HepG2 (cell line): ENCODE measurements around the gene HYCC1. TPM values are rescaled to one million over a fixed set of nuclear protein-coding genes. Genes with fewer than 3 reads are reported as not detected.
A peak's percentile ranks its signal among the peaks of the same experiment; 100 is the strongest.

Experiments
- ATF6 ChIP-seq: sonication (generic); formaldehyde crosslinking; conservative IDR thresholded peaks from 2 replicates; pipeline ENCODE4 v1.4.0; 2020; ENCODE audit warnings: missing genetic modification reagents
- LRRFIP1 ChIP-seq: sonication (generic); formaldehyde crosslinking; conservative IDR thresholded peaks from 2 replicates; pipeline ENCODE4 v1.4.0; 2020; ENCODE audit warnings: missing genetic modification reagents
- MZF1 ChIP-seq: sonication (generic); formaldehyde crosslinking; IDR thresholded peaks from 2 replicates; pipeline ENCODE4 v1.8.1; 2023; ENCODE audit warnings: mild to moderate bottlenecking, missing genetic modification reagents, borderline replicate concordance
- NFYC ChIP-seq: IDR thresholded peaks from 2 replicates; pipeline ENCODE4 v1.6.1; 2016; ENCODE audit warnings: missing genetic modification reagents, missing compliant biosample characterization
- THAP11 ChIP-seq: IDR thresholded peaks from 2 replicates; pipeline ENCODE4 v1.6.1; 2016; ENCODE audit warnings: missing biosample characterization, missing genetic modification reagents
- YY1 ChIP-seq: IDR thresholded peaks from 2 replicates; pipeline ENCODE4 v1.6.1; 2011; ENCODE audit warnings: low read length, low read depth, moderate library complexity, mild to moderate bottlenecking; ENCODE audit not compliant: insufficient read depth, insufficient replicate concordance
- ZNF577 ChIP-seq: sonication (generic); formaldehyde crosslinking; IDR thresholded peaks from 2 replicates; pipeline ENCODE4 v1.4.0; 2020; ENCODE audit warnings: mild to moderate bottlenecking, low read depth, missing genetic modification reagents, borderline replicate concordance
- ZNF816 ChIP-seq: sonication (generic); formaldehyde crosslinking; IDR thresholded peaks from 2 replicates; pipeline ENCODE4 v1.8.0; 2022; ENCODE audit warnings: missing genetic modification reagents, mild to moderate bottlenecking, borderline replicate concordance
- ZSCAN22 ChIP-seq: sonication (generic); formaldehyde crosslinking; IDR thresholded peaks from 2 replicates; pipeline ENCODE4 v1.4.0; 2020; ENCODE audit warnings: mild to moderate bottlenecking, missing genetic modification reagents
- polyA plus RNA-seq, 8 experiments: library from polyadenylated mRNA; depleted of rRNA in 3 of 8; stranded (reverse) in 7 of 8; unstranded in 1 of 8; fragments of >200 nt; fragmentation: Illumina TruSeq in 4 of 8; extraction: Trizol in 4 of 8; gene quantifications; 2 replicates each; pipeline versions ENCODE4 v1.2.1 to v1.2.3, GENCODE V29; 2011 to 2016; ENCODE audit warnings: low read depth in 4 of 8, missing spikeins in 1 of 8, mixed read lengths in 1 of 8; ENCODE audit not compliant: insufficient read depth in 1 of 8
- total RNA-seq, 5 experiments: library from RNA; depleted of rRNA; stranded (reverse); fragments of >200 nt; fragmentation: Illumina TruSeq; extraction: Trizol; gene quantifications; 2 replicates each; pipeline ENCODE4 v1.2.3, GENCODE V29; 2016; ENCODE audit warnings: low read depth in 1 of 5
- TF ChIP-seq, protein P1 (sequence below): sonication (generic); formaldehyde crosslinking; IDR thresholded peaks from 2 replicates; pipeline ENCODE4 v1.8.1; 2022; ENCODE audit warnings: low read depth, mild to moderate bottlenecking, missing genetic modification reagents
- TF ChIP-seq, protein P2 (sequence below): sonication (generic); formaldehyde crosslinking; IDR thresholded peaks from 2 replicates; pipeline ENCODE4 v1.4.0; 2020; ENCODE audit warnings: mild to moderate bottlenecking, missing genetic modification reagents
- TF ChIP-seq, protein P3 (sequence below): sonication (generic); formaldehyde crosslinking; conservative IDR thresholded peaks from 2 replicates; pipeline ENCODE4 v1.8.0; 2022; ENCODE audit warnings: missing genetic modification reagents

Gene HYCC1
- total and polyA plus RNA-seq, 2 of the 13 experiments (the other 11 are each of a cell fraction or from before 2014, with no cell fraction given) = 9.5 to 41.8 TPM

GRCh38 chr7:23013715-23014649 lies at the start of gene HYCC1 (continued):
- TF ChIP-seq, protein P1, sequence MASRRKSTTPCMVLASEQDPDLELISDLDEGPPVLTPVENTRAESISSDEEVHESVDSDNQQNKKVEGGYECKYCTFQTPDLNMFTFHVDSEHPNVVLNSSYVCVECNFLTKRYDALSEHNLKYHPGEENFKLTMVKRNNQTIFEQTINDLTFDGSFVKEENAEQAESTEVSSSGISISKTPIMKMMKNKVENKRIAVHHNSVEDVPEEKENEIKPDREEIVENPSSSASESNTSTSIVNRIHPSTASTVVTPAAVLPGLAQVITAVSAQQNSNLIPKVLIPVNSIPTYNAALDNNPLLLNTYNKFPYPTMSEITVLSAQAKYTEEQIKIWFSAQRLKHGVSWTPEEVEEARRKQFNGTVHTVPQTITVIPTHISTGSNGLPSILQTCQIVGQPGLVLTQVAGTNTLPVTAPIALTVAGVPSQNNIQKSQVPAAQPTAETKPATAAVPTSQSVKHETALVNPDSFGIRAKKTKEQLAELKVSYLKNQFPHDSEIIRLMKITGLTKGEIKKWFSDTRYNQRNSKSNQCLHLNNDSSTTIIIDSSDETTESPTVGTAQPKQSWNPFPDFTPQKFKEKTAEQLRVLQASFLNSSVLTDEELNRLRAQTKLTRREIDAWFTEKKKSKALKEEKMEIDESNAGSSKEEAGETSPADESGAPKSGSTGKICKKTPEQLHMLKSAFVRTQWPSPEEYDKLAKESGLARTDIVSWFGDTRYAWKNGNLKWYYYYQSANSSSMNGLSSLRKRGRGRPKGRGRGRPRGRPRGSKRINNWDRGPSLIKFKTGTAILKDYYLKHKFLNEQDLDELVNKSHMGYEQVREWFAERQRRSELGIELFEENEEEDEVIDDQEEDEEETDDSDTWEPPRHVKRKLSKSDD (CRISPR knock-in tag) = no peak
- TF ChIP-seq, protein P2, sequence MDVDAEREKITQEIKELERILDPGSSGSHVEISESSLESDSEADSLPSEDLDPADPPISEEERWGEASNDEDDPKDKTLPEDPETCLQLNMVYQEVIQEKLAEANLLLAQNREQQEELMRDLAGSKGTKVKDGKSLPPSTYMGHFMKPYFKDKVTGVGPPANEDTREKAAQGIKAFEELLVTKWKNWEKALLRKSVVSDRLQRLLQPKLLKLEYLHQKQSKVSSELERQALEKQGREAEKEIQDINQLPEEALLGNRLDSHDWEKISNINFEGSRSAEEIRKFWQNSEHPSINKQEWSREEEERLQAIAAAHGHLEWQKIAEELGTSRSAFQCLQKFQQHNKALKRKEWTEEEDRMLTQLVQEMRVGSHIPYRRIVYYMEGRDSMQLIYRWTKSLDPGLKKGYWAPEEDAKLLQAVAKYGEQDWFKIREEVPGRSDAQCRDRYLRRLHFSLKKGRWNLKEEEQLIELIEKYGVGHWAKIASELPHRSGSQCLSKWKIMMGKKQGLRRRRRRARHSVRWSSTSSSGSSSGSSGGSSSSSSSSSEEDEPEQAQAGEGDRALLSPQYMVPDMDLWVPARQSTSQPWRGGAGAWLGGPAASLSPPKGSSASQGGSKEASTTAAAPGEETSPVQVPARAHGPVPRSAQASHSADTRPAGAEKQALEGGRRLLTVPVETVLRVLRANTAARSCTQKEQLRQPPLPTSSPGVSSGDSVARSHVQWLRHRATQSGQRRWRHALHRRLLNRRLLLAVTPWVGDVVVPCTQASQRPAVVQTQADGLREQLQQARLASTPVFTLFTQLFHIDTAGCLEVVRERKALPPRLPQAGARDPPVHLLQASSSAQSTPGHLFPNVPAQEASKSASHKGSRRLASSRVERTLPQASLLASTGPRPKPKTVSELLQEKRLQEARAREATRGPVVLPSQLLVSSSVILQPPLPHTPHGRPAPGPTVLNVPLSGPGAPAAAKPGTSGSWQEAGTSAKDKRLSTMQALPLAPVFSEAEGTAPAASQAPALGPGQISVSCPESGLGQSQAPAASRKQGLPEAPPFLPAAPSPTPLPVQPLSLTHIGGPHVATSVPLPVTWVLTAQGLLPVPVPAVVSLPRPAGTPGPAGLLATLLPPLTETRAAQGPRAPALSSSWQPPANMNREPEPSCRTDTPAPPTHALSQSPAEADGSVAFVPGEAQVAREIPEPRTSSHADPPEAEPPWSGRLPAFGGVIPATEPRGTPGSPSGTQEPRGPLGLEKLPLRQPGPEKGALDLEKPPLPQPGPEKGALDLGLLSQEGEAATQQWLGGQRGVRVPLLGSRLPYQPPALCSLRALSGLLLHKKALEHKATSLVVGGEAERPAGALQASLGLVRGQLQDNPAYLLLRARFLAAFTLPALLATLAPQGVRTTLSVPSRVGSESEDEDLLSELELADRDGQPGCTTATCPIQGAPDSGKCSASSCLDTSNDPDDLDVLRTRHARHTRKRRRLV (CRISPR knock-in tag) = no peak
- TF ChIP-seq MZF1 (CRISPR knock-in tag) = no peak
- peak; percentile 55 for TF ChIP-seq YY1
- TF ChIP-seq ATF6 (CRISPR knock-in tag) = no peak
- peak; percentile 99 for TF ChIP-seq NFYC (CRISPR knock-in tag)
- no peak for TF ChIP-seq ZNF816 (CRISPR knock-in tag)
- TF ChIP-seq THAP11 (CRISPR knock-in tag) = peak; percentile 52
- TF ChIP-seq, protein P3, sequence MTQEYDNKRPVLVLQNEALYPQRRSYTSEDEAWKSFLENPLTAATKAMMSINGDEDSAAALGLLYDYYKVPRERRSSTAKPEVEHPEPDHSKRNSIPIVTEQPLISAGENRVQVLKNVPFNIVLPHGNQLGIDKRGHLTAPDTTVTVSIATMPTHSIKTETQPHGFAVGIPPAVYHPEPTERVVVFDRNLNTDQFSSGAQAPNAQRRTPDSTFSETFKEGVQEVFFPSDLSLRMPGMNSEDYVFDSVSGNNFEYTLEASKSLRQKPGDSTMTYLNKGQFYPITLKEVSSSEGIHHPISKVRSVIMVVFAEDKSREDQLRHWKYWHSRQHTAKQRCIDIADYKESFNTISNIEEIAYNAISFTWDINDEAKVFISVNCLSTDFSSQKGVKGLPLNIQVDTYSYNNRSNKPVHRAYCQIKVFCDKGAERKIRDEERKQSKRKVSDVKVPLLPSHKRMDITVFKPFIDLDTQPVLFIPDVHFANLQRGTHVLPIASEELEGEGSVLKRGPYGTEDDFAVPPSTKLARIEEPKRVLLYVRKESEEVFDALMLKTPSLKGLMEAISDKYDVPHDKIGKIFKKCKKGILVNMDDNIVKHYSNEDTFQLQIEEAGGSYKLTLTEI (CRISPR knock-in tag) = no peak
- no peak for TF ChIP-seq ZSCAN22 (CRISPR knock-in tag)
- no peak for TF ChIP-seq LRRFIP1
- no peak for TF ChIP-seq ZNF577 (CRISPR knock-in tag)
